ENCODE measurements around the gene IDH2. TPM values are rescaled to one million over a fixed set of nuclear protein-coding genes. Genes with fewer than 3 reads are reported as not detected.
"Not testable (repeated sequence)": the region's sequence is repeated elsewhere in the genome, so short reads cannot be mapped to it uniquely, and the experiment has no call there.

IDH2 gene
- total RNA-seq, 6 experiments from 2014 or later, result 115 to 371 (median 261) TPM

GRCh38 chr15:90145259-90145658 is 43.0 kb upstream of the IDH2 start:
- intact Hi-C loops (cut with DNase I), result loop anchor here in 1 of 2 donors (10.0 kb wide), 1 partner anchor 80 kb away; no protein-coding TSS in a partner anchor
- no peaks in the 10 kb centered on the region for H3K27me3 ChIP-seq
- H3K4me3 ChIP-seq, result no peak overlapping the region
- H3K27ac ChIP-seq, result peak overlapping the region; percentile 24 to 79 (median 64)
- no peaks in the 10 kb centered on the region for H3K36me3 ChIP-seq
- DNase-seq (peak in 2 of 3 donors; percentile 51 to 58), ATAC-seq (peak in 2 of 4 donors; percentile 21 to 26)
- no peak for TF ChIP-seq CTCF (IDR thresholded peaks at IDR 0.05)
- TF ChIP-seq POLR2A (IDR thresholded peaks at IDR 0.05), result no peak
- H3K4me1 ChIP-seq, result peaks cover 0 to 31% (median 12%) of the 10 kb centered on the region in 4 donors
- H3K9me3 ChIP-seq, result no peaks in the 10 kb centered on the region
- 42% methylated on average over 8 of the region's 9 CpGs for WGBS (ENCODE audit: insufficient coverage, low coverage, low lambda C conversion rate, missing lambda C conversion rate)

- peak overlapping the region; percentile 38 to 63 (median 56) for H3K27ac ChIP-seq
- intact Hi-C loops (cut with DNase I), result loop anchor here in 1 of 2 donors (10.0 kb wide), 1 partner anchor 82 kb away; no protein-coding TSS in a partner anchor
Observed at GRCh38 chr15:90143166-90143655, 40.9 kb upstream of the IDH2 start.

GRCh38 chr15:90142216-90143165 is 40.2 kb upstream of the IDH2 start:
- intact Hi-C loops (cut with DNase I), result loop anchor here in 1 of 2 donors (10.0 kb wide), 1 partner anchor 82 kb away; no protein-coding TSS in a partner anchor
- no peaks in the 10 kb centered on the region for H3K27me3 ChIP-seq
- H3K36me3 ChIP-seq, result no peaks in the 10 kb centered on the region
- H3K9me3 ChIP-seq, result no peaks in the 10 kb centered on the region
- no peak overlapping the region for H3K27ac ChIP-seq
- H3K4me3 ChIP-seq, result no peak overlapping the region
- no peak for TF ChIP-seq POLR2A (IDR thresholded peaks at IDR 0.05)
- no peak for TF ChIP-seq CTCF (IDR thresholded peaks at IDR 0.05)
- DNase-seq, result no peak
- H3K4me1 ChIP-seq, result peaks cover 0 to 26% (median 9%) of the 10 kb centered on the region in 4 donors
- no peak for ATAC-seq
- WGBS (ENCODE audit: insufficient coverage, low coverage, low lambda C conversion rate, missing lambda C conversion rate), result 60% methylated on average over 17 of the region's 21 CpGs

More at GRCh38 chr15:90143166-90143655, 40.9 kb upstream of the IDH2 start:
- no peaks in the 10 kb centered on the region for H3K36me3 ChIP-seq
- DNase-seq, result peak; percentile 78 to 83 (median 81)
- 7% methylated on average over 6 of the region's 12 CpGs for WGBS (ENCODE audit: insufficient coverage, low coverage, low lambda C conversion rate, missing lambda C conversion rate)
- TF ChIP-seq POLR2A (IDR thresholded peaks at IDR 0.05) (no peak), CTCF (IDR thresholded peaks at IDR 0.05) (peak; percentile 69 to 90 (median 80))
- no peaks in the 10 kb centered on the region for H3K27me3 ChIP-seq
- H3K4me1 ChIP-seq, result peaks cover 0 to 24% (median 9%) of the 10 kb centered on the region in 4 donors
- no peaks in the 10 kb centered on the region for H3K9me3 ChIP-seq
- peak; percentile 84 to 92 (median 89) for ATAC-seq
- H3K4me3 ChIP-seq, result no peak overlapping the region

GRCh38 chr15:90141646-90142045 is 39.4 kb upstream of the IDH2 start:
- TF ChIP-seq POLR2A (IDR thresholded peaks at IDR 0.05), result no peak
- TF ChIP-seq CTCF (IDR thresholded peaks at IDR 0.05), result no peak
- Histone ChIP-seq H3K4me3 (no peak overlapping the region), H3K27ac (no peak overlapping the region), H3K9me3 (no peaks in the 10 kb centered on the region), H3K27me3 (no peaks in the 10 kb centered on the region), H3K4me1 (peaks cover 0 to 26% (median 9%) of the 10 kb centered on the region in 4 donors), H3K36me3 (no peaks in the 10 kb centered on the region)
- ATAC-seq, result no peak
- DNase-seq, result no peak
- intact Hi-C loops (cut with DNase I), result loop anchor here in 1 of 2 donors (10.0 kb wide), 1 partner anchor 83 kb away; no protein-coding TSS in a partner anchor
- WGBS (ENCODE audit: insufficient coverage, low coverage, low lambda C conversion rate, missing lambda C conversion rate), result 64% methylated on average over 8 of the region's 13 CpGs

GRCh38 chr15:90139549-90139948 is 37.3 kb upstream of the IDH2 start:
- H3K36me3 ChIP-seq; H3K9me3 ChIP-seq; H3K27me3 ChIP-seq; H3K27ac ChIP-seq; intact Hi-C loops (cut with DNase I); ATAC-seq; H3K4me3 ChIP-seq; DNase-seq: not testable (repeated sequence)
- WGBS (ENCODE audit: insufficient coverage, low coverage, low lambda C conversion rate, missing lambda C conversion rate), result 72% methylated on average over 5 of the region's 8 CpGs
- peaks cover 0 to 17% (median 6%) of the 10 kb centered on the region in 4 donors for H3K4me1 ChIP-seq
